ENCODE results near the gene BCL3. TPM values are rescaled to one million over a fixed set of nuclear protein-coding genes. Genes with fewer than 3 reads are reported as not detected.

The BCL3 gene
- total and polyA plus RNA-seq, 2 of the 13 experiments (the other 11 are each of a cell fraction or from before 2014, with no cell fraction given): 2.3 to 4.0 TPM

- no TSS peak for BruUV-seq (replicated peaks)
- FAIRE-seq: no peak
- H3K9ac ChIP-seq (ENCODE audit: insufficient read depth, low read depth, low read length): peak overlapping the region; percentile 63; the same call in 1 of the 2 replicates
- TF ChIP-seq THYN1 (CRISPR knock-in tag; IDR thresholded peaks at IDR 0.05; ENCODE audit: borderline replicate concordance, low read depth) (no peak), ZNF576 (CRISPR knock-in tag; IDR thresholded peaks at IDR 0.05) (no peak), MTA1 (CRISPR knock-in tag; IDR thresholded peaks at IDR 0.05; ENCODE audit: borderline replicate concordance) (0 out of 2 replicates have a peak, but pooled peaks have one; percentile 17), ZNF770 (CRISPR knock-in tag; IDR thresholded peaks at IDR 0.05) (peak; percentile 71; the same call in 1 of the 2 replicates), ZMYM2 (CRISPR knock-in tag; IDR thresholded peaks at IDR 0.05) (peak; percentile 70), ZHX2 (IDR thresholded peaks at IDR 0.05; ENCODE audit: low read depth) (no peak), ZHX2 (CRISPR knock-in tag; IDR thresholded peaks at IDR 0.05; ENCODE audit: borderline replicate concordance) (no peak), GTF3A (CRISPR knock-in tag; conservative IDR thresholded peaks at IDR 0.05) (no peak), ZNF883 (CRISPR knock-in tag; IDR thresholded peaks at IDR 0.05; ENCODE audit: not compliant biosample characterization) (peak; percentile 15), ZNF292 (CRISPR knock-in tag; IDR thresholded peaks at IDR 0.05; ENCODE audit: borderline replicate concordance, low read depth) (no peak), CREM (IDR thresholded peaks at IDR 0.05) (0 out of 2 replicates have a peak, but pooled peaks have one; percentile 8), CREM (CRISPR knock-in tag; IDR thresholded peaks at IDR 0.05) (no peak)
Observed at GRCh38 chr19:44742330-44743061, 6.0 kb upstream of the BCL3 start.

More at GRCh38 chr19:44742330-44743061, 6.0 kb upstream of the BCL3 start:
- 47% methylated on average over 18 of the region's 20 CpGs for WGBS (ENCODE audit: low lambda C conversion rate)
- Histone ChIP-seq H4K20me1 (ENCODE audit: insufficient read depth, low read length) (no peaks in the 10 kb centered on the region), H3K36me3 (replicated peaks in 1 of 2; ENCODE audit: control insufficient read depth in 1 of 2, insufficient read depth in 2 of 2, low read length in 2 of 2) (no peaks in the 10 kb centered on the region), H3K27me3 (ENCODE audit: control insufficient read depth in 1 of 2, insufficient read depth in 2 of 2, low read length in 2 of 2) (no peaks in the 10 kb centered on the region), H3K4me1 (ENCODE audit: insufficient read depth, low read length) (peaks cover 98% of the 10 kb centered on the region), H3K9me3 (ENCODE audit: low read length) (no peaks in the 10 kb centered on the region), H3K4me2 (ENCODE audit: low read depth, low read length) (peak overlapping the region; percentile 94), H2AFZ (ENCODE audit: low read length) (no peak overlapping the region), H3K27ac (ENCODE audit: extremely low read length, insufficient read depth, low read length) (peak overlapping the region; percentile 73), H3K79me2 (ENCODE audit: insufficient read depth, low read length) (no peaks in the 10 kb centered on the region), H3K4me3 (replicated peaks in 1 of 3; ENCODE audit: insufficient read depth in 1 of 3, low read depth in 2 of 3, low read length in 3 of 3) (peak overlapping the region; percentile 27 to 72 (median 53); a peak in 5 of 6 replicates)
- no peak for ATAC-seq
- in situ Hi-C loops (cut with HindIII; ENCODE audit: extremely low pct_ligation_motif_present, low pct_unique_long_range_greater_than_20kb): no loop called here
- CTCF ChIA-PET (ENCODE audit: low intra/inter-chr PET ratio, low total read pairs): no interaction called here
- intact Hi-C loops (cut with micrococcal nuclease; ENCODE audit: unreplicated experiment): no loop called here
- POLR2A ChIA-PET: interaction anchor here (1.0 to 4.0 kb wide), 6 partner anchors 14 to 48 kb away, joined by 3 to 45 read pairs (median 8); no protein-coding TSS in a partner anchor
- DNase-seq (ENCODE audit: low spot score): no peak
